MM.1S (cell line): ENCODE results near the gene HS3ST4.

Experiments
- DNase-seq: peaks from one replicate; pipeline ENCODE4 v3.0.0-alpha.2; 2015
- H2AFZ ChIP-seq: fragments of 300-600 bp; sonication (generic); 2 replicates; pipeline ENCODE4 v1.6.0; 2016; ENCODE audit warnings: antibody characterized with exemption, low read length
- H3F3A ChIP-seq: fragments of 300-600 bp; sonication (generic); 2 replicates; pipeline ENCODE4 v1.6.1; 2016; ENCODE audit warnings: mild to moderate bottlenecking, antibody characterized with exemption, low read length, moderate library complexity, mixed read lengths; ENCODE audit not compliant: insufficient read depth
- H3K27ac ChIP-seq: fragments of 300-600 bp; sonication (generic); 2 replicates; pipeline ENCODE4 v1.5.1; 2016; ENCODE audit warnings: mild to moderate bottlenecking, low read length
- H3K27me3 ChIP-seq: fragments of 300-600 bp; sonication (generic); replicated peaks from 2 replicates; pipeline ENCODE4 v1.6.0; 2016; ENCODE audit warnings: low read length; ENCODE audit not compliant: insufficient read depth
- H3K36me3 ChIP-seq: fragments of 300-600 bp; sonication (generic); replicated peaks from 2 replicates; pipeline ENCODE4 v1.6.1; 2016; ENCODE audit warnings: mild to moderate bottlenecking, low read length, mixed read lengths; ENCODE audit not compliant: insufficient read depth
- H3K4me1 ChIP-seq: fragments of 300-600 bp; sonication (generic); 2 replicates; pipeline ENCODE4 v1.6.1; 2016; ENCODE audit warnings: low read length, mixed read lengths
- H3K4me2 ChIP-seq: fragments of 300-600 bp; sonication (generic); 2 replicates; pipeline ENCODE4 v1.6.0; 2016; ENCODE audit warnings: low read depth, low read length
- H3K4me3 ChIP-seq: fragments of 300-600 bp; sonication (generic); 2 replicates; pipeline ENCODE4 v1.5.1; 2016; ENCODE audit warnings: low read length, mixed read lengths
- H3K79me2 ChIP-seq: fragments of 300-600 bp; sonication (generic); 2 replicates; pipeline ENCODE4 v1.6.1; 2016; ENCODE audit warnings: mixed run types, low read length, mixed read lengths
- H3K9ac ChIP-seq: fragments of 300-600 bp; sonication (generic); 2 replicates; pipeline ENCODE4 v1.6.1; 2016; ENCODE audit warnings: low read length, mixed read lengths
- H3K9me2 ChIP-seq: fragments of 300-600 bp; sonication (generic); replicated peaks from 2 replicates; pipeline ENCODE4 v1.6.1; 2016; ENCODE audit warnings: mild to moderate bottlenecking, low read length, mixed read lengths; ENCODE audit not compliant: insufficient read depth
- H3K9me3 ChIP-seq: fragments of 300-600 bp; sonication (generic); replicated peaks from 2 replicates; pipeline ENCODE4 v1.6.1; 2016; ENCODE audit warnings: mild to moderate bottlenecking, low read length, mixed read lengths; ENCODE audit not compliant: insufficient read depth
- H4K20me1 ChIP-seq: fragments of 300-600 bp; sonication (generic); 2 replicates; pipeline ENCODE4 v1.6.1; 2016; ENCODE audit warnings: mild to moderate bottlenecking, low read length, moderate library complexity, mixed read lengths; ENCODE audit not compliant: insufficient read depth
- EZH2 ChIP-seq: fragments of 300-600 bp; sonication (generic); optimal IDR thresholded peaks from 2 replicates; pipeline ENCODE3; 2017; ENCODE audit warnings: low read depth, mild to moderate bottlenecking, antibody characterized with exemption, low read length, mixed read lengths
- EZH2phosphoT487 ChIP-seq: fragments of 300-600 bp; sonication (generic); IDR thresholded peaks from 2 replicates; pipeline ENCODE4 v1.6.1; 2018; ENCODE audit warnings: antibody characterized with exemption, low read length
- TF ChIP-seq, protein P1 (sequence below): fragments of 300-600 bp; sonication (generic); IDR thresholded peaks from 2 replicates; pipeline ENCODE4 v1.5.1; 2016; ENCODE audit warnings: antibody characterized with exemption, low read length, mixed read lengths

Gene HS3ST4

DNA sequence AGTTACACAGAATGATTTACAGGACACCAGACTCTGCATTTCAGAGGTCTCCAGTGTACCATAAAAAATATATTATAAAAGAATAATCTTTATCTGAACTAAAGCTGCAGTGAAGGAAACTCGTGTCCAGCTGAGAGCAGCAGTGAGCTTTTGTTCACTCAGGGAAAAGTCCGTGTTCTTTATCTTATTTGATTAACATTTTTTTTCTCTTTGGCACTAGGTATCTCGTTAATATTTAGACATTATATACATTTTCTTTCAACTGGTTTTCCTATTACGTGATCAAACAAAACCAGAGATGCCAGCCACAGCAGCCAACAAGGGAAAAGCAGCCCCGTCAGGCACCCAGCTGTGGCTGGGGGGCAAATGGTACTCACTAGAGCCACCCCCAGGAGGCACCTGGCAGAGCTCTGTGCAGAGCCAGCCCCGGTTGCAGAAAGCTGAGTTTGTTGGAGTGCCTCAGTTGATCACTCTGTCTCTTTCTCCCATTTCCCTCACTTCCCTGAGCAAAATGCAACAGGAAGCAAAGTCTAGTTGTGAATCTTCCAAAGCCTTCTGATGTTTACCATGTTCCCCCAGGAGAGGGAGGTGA is 1.1 kb upstream of the HS3ST4 start:
- no peak overlapping the region for H3K4me3 ChIP-seq
- no peak for DNase-seq
- no peaks in the 10 kb centered on the region for H3K4me1 ChIP-seq
- no peaks in the 10 kb centered on the region for H3K36me3 ChIP-seq
- H3K4me2 ChIP-seq = no peak overlapping the region
- H3K27me3 ChIP-seq = peaks cover 31% of the 10 kb centered on the region
- no peak overlapping the region for H3K9ac ChIP-seq
- no peaks in the 10 kb centered on the region for H3K79me2 ChIP-seq
- H3F3A ChIP-seq = no peaks in the 10 kb centered on the region
- no peaks in the 10 kb centered on the region for H4K20me1 ChIP-seq
- no peaks in the 10 kb centered on the region for H3K9me3 ChIP-seq
- H2AFZ ChIP-seq = no peak overlapping the region
- TF ChIP-seq, protein P1, sequence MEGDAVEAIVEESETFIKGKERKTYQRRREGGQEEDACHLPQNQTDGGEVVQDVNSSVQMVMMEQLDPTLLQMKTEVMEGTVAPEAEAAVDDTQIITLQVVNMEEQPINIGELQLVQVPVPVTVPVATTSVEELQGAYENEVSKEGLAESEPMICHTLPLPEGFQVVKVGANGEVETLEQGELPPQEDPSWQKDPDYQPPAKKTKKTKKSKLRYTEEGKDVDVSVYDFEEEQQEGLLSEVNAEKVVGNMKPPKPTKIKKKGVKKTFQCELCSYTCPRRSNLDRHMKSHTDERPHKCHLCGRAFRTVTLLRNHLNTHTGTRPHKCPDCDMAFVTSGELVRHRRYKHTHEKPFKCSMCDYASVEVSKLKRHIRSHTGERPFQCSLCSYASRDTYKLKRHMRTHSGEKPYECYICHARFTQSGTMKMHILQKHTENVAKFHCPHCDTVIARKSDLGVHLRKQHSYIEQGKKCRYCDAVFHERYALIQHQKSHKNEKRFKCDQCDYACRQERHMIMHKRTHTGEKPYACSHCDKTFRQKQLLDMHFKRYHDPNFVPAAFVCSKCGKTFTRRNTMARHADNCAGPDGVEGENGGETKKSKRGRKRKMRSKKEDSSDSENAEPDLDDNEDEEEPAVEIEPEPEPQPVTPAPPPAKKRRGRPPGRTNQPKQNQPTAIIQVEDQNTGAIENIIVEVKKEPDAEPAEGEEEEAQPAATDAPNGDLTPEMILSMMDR = no peak
- TF ChIP-seq EZH2phosphoT487 (no peak), EZH2 (no peak)
- no peak overlapping the region for H3K27ac ChIP-seq
- H3K9me2 ChIP-seq = no peaks in the 10 kb centered on the region

GRCh38 chr16:25692351-25692741 is 587 bp downstream of the HS3ST4 start:
- TF ChIP-seq EZH2 (no peak), EZH2phosphoT487 (no peak)
- TF ChIP-seq, protein P1 = no peak
- no peaks in the 10 kb centered on the region for H3K36me3 ChIP-seq
- DNase-seq = no peak
- H2AFZ ChIP-seq = no peak overlapping the region
- no peaks in the 10 kb centered on the region for H4K20me1 ChIP-seq
- peaks cover 31% of the 10 kb centered on the region for H3K27me3 ChIP-seq
- H3K9me2 ChIP-seq = no peaks in the 10 kb centered on the region
- H3F3A ChIP-seq = no peaks in the 10 kb centered on the region
- H3K27ac ChIP-seq = no peak overlapping the region
- no peak overlapping the region for H3K4me2 ChIP-seq
- H3K9ac ChIP-seq = no peak overlapping the region
- no peaks in the 10 kb centered on the region for H3K79me2 ChIP-seq
- H3K4me3 ChIP-seq = no peak overlapping the region
- no peaks in the 10 kb centered on the region for H3K4me1 ChIP-seq
- H3K9me3 ChIP-seq = no peaks in the 10 kb centered on the region

- H3K9ac ChIP-seq = no peak overlapping the region
- H3K4me3 ChIP-seq = no peak overlapping the region
- TF ChIP-seq EZH2phosphoT487 (no peak), EZH2 (no peak)
- TF ChIP-seq, protein P1 = no peak
- peaks cover 31% of the 10 kb centered on the region for H3K27me3 ChIP-seq
- DNase-seq = no peak
- H3K36me3 ChIP-seq = no peaks in the 10 kb centered on the region
- H3K9me2 ChIP-seq = no peaks in the 10 kb centered on the region
- no peaks in the 10 kb centered on the region for H3F3A ChIP-seq
- no peak overlapping the region for H3K27ac ChIP-seq
- no peaks in the 10 kb centered on the region for H3K4me1 ChIP-seq
- no peak overlapping the region for H2AFZ ChIP-seq
- no peak overlapping the region for H3K4me2 ChIP-seq
- H3K79me2 ChIP-seq = no peaks in the 10 kb centered on the region
- no peaks in the 10 kb centered on the region for H3K9me3 ChIP-seq
- no peaks in the 10 kb centered on the region for H4K20me1 ChIP-seq
Observed at GRCh38 chr16:25692742-25693508, 1.2 kb downstream of the HS3ST4 start.
